Ramos (cell line): Measurements from ENCODE around the gene KRTAP2-4.
"Not testable (repeated sequence)": the region's sequence is repeated elsewhere in the genome, so short reads cannot be mapped to it uniquely, and the experiment has no call there.

Experiments used
- in situ Hi-C: fragments of 300-500 bp; cut with MboI; formaldehyde crosslinking; loops from one replicate; pipeline ENCODE4 v1.14.3; 2022; ENCODE audit warnings: low sequenced_read_pairs; ENCODE audit not compliant: unreplicated experiment

Gene KRTAP2-4

GRCh38 chr17:41040783-41041571, 24.7 kb downstream of the KRTAP2-4 start, which contains the start of gene KRTAP1-1:
Gene KRTAP1-1 (minus strand): TSS chr17:41041450. CDS start chr17:41041397, 53 bp downstream.
- in situ Hi-C loops: not testable (repeated sequence)

GRCh38 chr17:41037853-41038350, 27.8 kb downstream of the KRTAP2-4 start:
- in situ Hi-C loops: no loop called here

GRCh38 chr17:41034346-41034935, 31.2 kb downstream of the KRTAP2-4 start, which contains the start of gene KRTAP1-3:
Gene KRTAP1-3 (minus strand): TSS chr17:41034874. CDS start chr17:41034821, 53 bp downstream.
- in situ Hi-C loops: not testable (repeated sequence)

GRCh38 chr17:41029633-41030245, 35.9 kb downstream of the KRTAP2-4 start, which contains the start of gene KRTAP1-4:
Gene KRTAP1-4 (minus strand): TSS chr17:41030195. CDS start chr17:41030078, 117 bp downstream.
- in situ Hi-C loops: no loop called here

- in situ Hi-C loops: no loop called here
Observed at GRCh38 chr17:41026715-41027471, 38.8 kb downstream of the KRTAP2-4 start, which contains the start of gene KRTAP1-5. Gene KRTAP1-5 (minus strand): TSS chr17:41027208. CDS start chr17:41027155, 53 bp downstream.

- in situ Hi-C loops: no loop called here
Observed at GRCh38 chr17:41024697-41025096, 41.0 kb downstream of the KRTAP2-4 start.

GRCh38 chr17:41020336-41020735, 45.3 kb downstream of the KRTAP2-4 start:
- in situ Hi-C loops: no loop called here

GRCh38 chr17:41019415-41019814, 46.3 kb downstream of the KRTAP2-4 start:
- in situ Hi-C loops: no loop called here

GRCh38 chr17:41018541-41018940, 47.1 kb downstream of the KRTAP2-4 start:
- in situ Hi-C loops: no loop called here

GRCh38 chr17:41016578-41017215, 49.0 kb downstream of the KRTAP2-4 start:
- in situ Hi-C loops: no loop called here

GRCh38 chr17:41015454-41015853, 50.2 kb downstream of the KRTAP2-4 start:
- in situ Hi-C loops: no loop called here
